ENCODE measurements around the gene ARID1A.

The ARID1A gene

DNA sequence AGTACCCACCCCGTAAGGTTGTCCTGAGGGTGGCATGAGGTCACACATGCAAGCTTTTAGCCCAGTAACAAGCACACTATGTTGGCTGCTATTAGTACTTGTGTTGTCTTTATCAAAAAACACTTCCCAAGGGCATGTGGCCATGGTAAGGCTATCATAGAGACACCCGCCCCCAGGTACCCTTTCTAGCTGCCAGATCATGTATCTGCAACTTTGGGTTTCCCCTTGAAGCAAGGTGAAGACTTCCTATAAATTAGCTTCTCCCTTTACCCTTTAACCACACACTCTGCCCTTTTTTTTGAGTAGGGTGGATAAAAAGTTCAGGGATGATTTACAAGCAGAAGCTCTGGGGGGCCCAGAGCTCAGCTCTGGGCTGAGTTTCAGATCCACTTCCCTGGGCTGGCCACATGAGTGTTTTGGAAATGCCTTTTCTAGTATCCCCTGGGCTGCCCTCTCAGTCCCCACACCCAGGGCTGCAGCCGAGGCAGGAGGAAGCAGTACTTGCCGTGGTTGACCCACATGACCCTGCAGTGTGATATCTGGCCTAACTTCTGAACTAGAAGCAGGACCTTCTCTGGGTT, 132.7 kb downstream of the ARID1A start:
- DNase-seq, result no peak

DNA sequence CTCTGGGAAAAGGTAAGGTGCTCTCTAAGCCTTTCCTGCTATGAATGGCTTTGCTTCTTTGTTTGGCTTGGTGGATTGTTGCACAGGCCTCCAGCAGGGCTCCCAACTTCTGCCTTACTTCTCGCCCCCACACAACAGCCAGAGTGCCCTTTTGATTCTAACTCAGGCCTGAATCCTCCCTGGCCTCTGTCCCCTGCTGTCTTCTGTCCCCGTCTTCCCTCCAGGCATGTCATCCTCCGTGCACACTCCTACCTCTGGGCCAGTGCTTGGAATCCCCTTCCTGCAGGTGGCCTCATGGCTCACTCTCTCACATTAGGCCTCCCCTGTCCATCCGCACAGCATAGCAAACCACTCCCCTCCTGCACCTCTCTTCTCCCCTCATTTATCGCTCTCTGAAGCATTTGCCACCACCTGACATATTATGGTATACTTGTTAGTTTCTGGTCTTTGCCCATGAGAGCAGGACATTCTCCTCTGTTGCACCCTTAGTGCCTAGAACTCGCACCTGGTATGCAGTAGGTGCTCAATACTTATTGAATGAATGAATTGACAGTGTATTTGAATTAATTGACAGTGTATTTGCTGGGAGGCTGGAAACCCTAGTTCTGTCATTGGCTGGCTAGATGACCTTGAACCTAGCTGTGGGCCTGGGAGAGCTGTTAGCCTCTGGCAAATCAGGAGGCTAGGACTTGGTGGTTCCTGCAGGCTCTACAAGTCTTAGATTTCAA, 133.5 kb downstream of the ARID1A start:
- no peak for DNase-seq

DNA sequence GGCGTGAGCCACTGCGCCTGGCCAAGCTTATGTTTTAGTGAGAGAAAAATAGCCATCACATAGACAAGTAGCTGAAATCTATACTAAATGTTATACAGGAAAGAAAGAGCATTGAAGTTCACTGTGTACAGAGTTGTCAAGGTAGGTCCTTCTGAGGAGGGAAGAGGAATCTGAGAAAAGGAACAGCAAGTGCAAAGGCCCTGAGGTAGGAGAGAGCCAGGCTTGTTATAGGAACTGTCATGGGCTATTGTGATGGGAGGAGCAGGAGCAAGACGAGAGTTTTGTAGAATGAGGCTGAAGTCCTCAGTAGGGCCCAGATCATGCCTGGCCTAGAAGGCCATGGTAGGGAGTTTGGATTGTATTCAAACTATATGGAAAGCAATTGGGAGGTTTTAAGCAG, 135.2 kb downstream of the ARID1A start:
- DNase-seq, result no peak
